OCI-LY1 (cell line): ENCODE measurements around the gene PLAC9.

Experiments
- H2AFZ ChIP-seq: fragments of 200-600 bp; sonication (generic), shearing (Covaris generic); 2 replicates; pipeline ENCODE4 v1.6.0; 2014; ENCODE audit warnings: antibody characterized with exemption, mild to moderate bottlenecking, low read length
- H3F3A ChIP-seq: fragments of 200-600 bp; sonication (generic), shearing (Covaris generic); 2 replicates; pipeline ENCODE4 v1.6.0; 2014; ENCODE audit warnings: mild to moderate bottlenecking, antibody characterized with exemption, low read length, moderate library complexity; ENCODE audit not compliant: insufficient read depth
- H3K27ac ChIP-seq: fragments of 200-600 bp; sonication (generic); 2 replicates; pipeline ENCODE4 v1.5.1; 2014; ENCODE audit warnings: low read length, mixed run types, mild to moderate bottlenecking, low read depth; ENCODE audit not compliant: poor library complexity, severe bottlenecking
- H3K27me3 ChIP-seq: fragments of 200-600 bp; sonication (generic); 2 replicates; pipeline ENCODE4 v1.6.0; 2014; ENCODE audit warnings: antibody characterized with exemption, mild to moderate bottlenecking, low read length, moderate library complexity; ENCODE audit not compliant: insufficient read depth
- H3K36me3 ChIP-seq: fragments of 200-600 bp; sonication (generic); 2 replicates; pipeline ENCODE4 v1.6.1; 2014; ENCODE audit warnings: mild to moderate bottlenecking, antibody characterized with exemption, low read length, moderate library complexity, mixed read lengths; ENCODE audit not compliant: insufficient read depth
- H3K4me1 ChIP-seq: fragments of 200-600 bp; sonication (generic); 2 replicates; pipeline ENCODE4 v1.5.1; 2014; ENCODE audit warnings: mild to moderate bottlenecking, low read length, moderate library complexity; ENCODE audit not compliant: insufficient read depth, severe bottlenecking
- H3K4me2 ChIP-seq: fragments of 200-600 bp; sonication (generic), shearing (Covaris generic); 2 replicates; pipeline ENCODE4 v1.6.1; 2014; ENCODE audit warnings: low read length
- H3K4me3 ChIP-seq: fragments of 200-600 bp; sonication (generic); 2 replicates; pipeline ENCODE4 v1.5.1; 2014; ENCODE audit warnings: low read length, low read depth, mild to moderate bottlenecking, mixed read lengths; ENCODE audit not compliant: poor library complexity, severe bottlenecking
- H3K79me2 ChIP-seq: fragments of 200-600 bp; shearing (Covaris generic); 2 replicates; pipeline ENCODE4 v1.6.1; 2016; ENCODE audit warnings: mixed run types, low read length, mixed read lengths; ENCODE audit not compliant: insufficient read depth
- H3K9ac ChIP-seq: fragments of 200-600 bp; sonication (generic), shearing (Covaris generic); 2 replicates; pipeline ENCODE4 v1.6.1; 2014; ENCODE audit warnings: mild to moderate bottlenecking, low read length, mixed read lengths
- H3K9me2 ChIP-seq: fragments of 200-600 bp; sonication (generic), shearing (Covaris generic); 2 replicates; pipeline ENCODE4 v1.6.1; 2014; ENCODE audit warnings: low read depth, mild to moderate bottlenecking, low read length, mixed read lengths
- H3K9me3 ChIP-seq: fragments of 200-600 bp; shearing (Covaris generic); 2 replicates; pipeline ENCODE4 v1.6.1; 2014; ENCODE audit warnings: low read length, mixed read lengths
- H4K20me1 ChIP-seq: fragments of 200-600 bp; sonication (generic), shearing (Covaris generic); 2 replicates; pipeline ENCODE4 v1.6.0; 2016; ENCODE audit warnings: mild to moderate bottlenecking, low read length; ENCODE audit not compliant: insufficient read depth
- CTCF ChIP-seq: fragments of 200-600 bp; sonication (generic), shearing (Covaris generic); IDR thresholded peaks from 2 replicates; pipeline ENCODE4 v1.5.1; 2017; ENCODE audit warnings: mild to moderate bottlenecking, antibody characterized with exemption, low read length, moderate library complexity, mixed read lengths
- EZH2 ChIP-seq: fragments of 200-600 bp; sonication (generic), shearing (Covaris generic); IDR thresholded peaks from 2 replicates; pipeline ENCODE4 v1.8.0; 2017; ENCODE audit warnings: borderline replicate concordance, mixed run types, mild to moderate bottlenecking, antibody characterized with exemption, low read length, moderate library complexity, mixed read lengths

Gene PLAC9

DNA sequence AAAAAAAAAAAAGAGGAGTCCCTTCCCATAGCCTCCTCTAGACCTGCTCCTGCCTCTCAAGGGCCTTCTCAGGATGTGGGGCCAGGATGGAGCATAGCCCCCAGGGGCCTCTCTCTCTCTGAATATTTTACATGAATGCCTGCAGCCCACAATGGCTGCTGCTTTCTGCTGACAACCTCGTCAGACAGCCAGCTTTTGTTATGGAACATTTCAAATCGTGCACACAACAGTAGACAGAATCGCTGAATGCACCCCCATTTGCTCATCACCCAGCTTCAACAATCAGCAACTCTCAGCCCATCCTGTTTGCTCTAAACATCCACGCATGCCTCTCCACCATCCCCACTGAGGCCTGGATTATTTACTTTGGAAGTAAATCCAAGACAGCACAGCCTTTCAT, 5.4 kb downstream of the PLAC9 start:
- Histone ChIP-seq H3K9me3 (no peaks in the 10 kb centered on the region), H3F3A (no peaks in the 10 kb centered on the region), H3K27ac (no peak overlapping the region), H3K79me2 (no peaks in the 10 kb centered on the region), H3K9ac (no peak overlapping the region), H2AFZ (no peak overlapping the region), H3K4me2 (no peak overlapping the region), H3K9me2 (no peaks in the 10 kb centered on the region), H4K20me1 (no peaks in the 10 kb centered on the region), H3K36me3 (no peaks in the 10 kb centered on the region), H3K4me1 (no peaks in the 10 kb centered on the region), H3K4me3 (no peak overlapping the region), H3K27me3 (no peaks in the 10 kb centered on the region)
- TF ChIP-seq CTCF = no peak
- TF ChIP-seq EZH2 = no peak

- TF ChIP-seq EZH2 (no peak), CTCF (no peak)
- H3F3A ChIP-seq = no peaks in the 10 kb centered on the region
- no peak overlapping the region for H2AFZ ChIP-seq
- H3K79me2 ChIP-seq = no peaks in the 10 kb centered on the region
- no peak overlapping the region for H3K9ac ChIP-seq
- H3K4me2 ChIP-seq = no peak overlapping the region
- no peak overlapping the region for H3K27ac ChIP-seq
- no peaks in the 10 kb centered on the region for H3K27me3 ChIP-seq
- H3K9me3 ChIP-seq = no peaks in the 10 kb centered on the region
- H3K9me2 ChIP-seq = no peaks in the 10 kb centered on the region
- peaks cover 5% of the 10 kb centered on the region for H3K4me1 ChIP-seq
- H3K4me3 ChIP-seq = no peak overlapping the region
- H3K36me3 ChIP-seq = no peaks in the 10 kb centered on the region
- no peaks in the 10 kb centered on the region for H4K20me1 ChIP-seq
These were observed 6.7 kb downstream of the PLAC9 start for GRCh38 chr10:80139265-80139664.

- H3K4me1 ChIP-seq = peaks cover 5% of the 10 kb centered on the region
- no peaks in the 10 kb centered on the region for H3K9me3 ChIP-seq
- no peaks in the 10 kb centered on the region for H3K9me2 ChIP-seq
- no peaks in the 10 kb centered on the region for H3K79me2 ChIP-seq
- TF ChIP-seq EZH2 (no peak), CTCF (no peak)
- H3K4me2 ChIP-seq = no peak overlapping the region
- no peak overlapping the region for H3K9ac ChIP-seq
- H3F3A ChIP-seq = no peaks in the 10 kb centered on the region
- no peaks in the 10 kb centered on the region for H3K36me3 ChIP-seq
- no peaks in the 10 kb centered on the region for H4K20me1 ChIP-seq
- no peak overlapping the region for H3K4me3 ChIP-seq
- no peaks in the 10 kb centered on the region for H3K27me3 ChIP-seq
- H3K27ac ChIP-seq = no peak overlapping the region
- H2AFZ ChIP-seq = no peak overlapping the region
These were observed 7.7 kb downstream of the PLAC9 start for GRCh38 chr10:80140251-80140650.
